ENCODE data around the gene NEO1. TPM values are rescaled to one million over a fixed set of nuclear protein-coding genes. Genes with fewer than 3 reads are reported as not detected.

The NEO1 gene
- polyA plus RNA-seq, 1 donor from 2014 or later: 57.0 TPM

GRCh38 chr15:73030122-73030679 is 22.1 kb upstream of the NEO1 start:
- Histone ChIP-seq H3K9me2 (ENCODE audit: insufficient read depth, low read length) (no peaks in the 10 kb centered on the region), H3K79me2 (replicated peaks; ENCODE audit: insufficient read depth, low read length) (no peaks in the 10 kb centered on the region), H3K4me2 (ENCODE audit: low read length) (no peak overlapping the region), H3F3A (ENCODE audit: insufficient read depth, low read length, poor library complexity, severe bottlenecking) (no peaks in the 10 kb centered on the region), H3K36me3 (ENCODE audit: insufficient read depth, low read length) (no peaks in the 10 kb centered on the region), H3K9me3 (ENCODE audit: low read length) (no peaks in the 10 kb centered on the region), H2AFZ (ENCODE audit: low read depth, low read length) (no peak overlapping the region), H3K27me3 (ENCODE audit: insufficient read depth, low read depth, low read length) (no peaks in the 10 kb centered on the region), H3K9ac (ENCODE audit: low read length) (no peak overlapping the region), H4K20me1 (ENCODE audit: insufficient read depth) (no peaks in the 10 kb centered on the region), H3K27ac (ENCODE audit: low read length) (no peak overlapping the region), H3K4me3 (ENCODE audit: low read length) (no peak overlapping the region)
- TF ChIP-seq POLR2AphosphoS5 (IDR thresholded peaks at IDR 0.05): no peak
- TF ChIP-seq EZH2 (IDR thresholded peaks at IDR 0.05; ENCODE audit: borderline replicate concordance, insufficient read depth, low read length, poor library complexity, severe bottlenecking): no peak
- TF ChIP-seq CTCF (IDR thresholded peaks at IDR 0.05; ENCODE audit: poor library complexity, severe bottlenecking): no peak
- TF ChIP-seq MXI1 (conservative IDR thresholded peaks at IDR 0.05; ENCODE audit: poor library complexity, severe bottlenecking): no peak
- no peak for TF ChIP-seq TAF1 (IDR thresholded peaks at IDR 0.05; ENCODE audit: low read depth)
- TF ChIP-seq SMC3 (conservative IDR thresholded peaks at IDR 0.05; ENCODE audit: poor library complexity): no peak
- TF ChIP-seq RAD21 (conservative IDR thresholded peaks at IDR 0.05): no peak
- no peak for TF ChIP-seq EP300 (conservative IDR thresholded peaks at IDR 0.05; ENCODE audit: poor library complexity, severe bottlenecking)

- Histone ChIP-seq H3K27me3 (ENCODE audit: insufficient read depth, low read depth, low read length) (no peaks in the 10 kb centered on the region), H3K4me2 (ENCODE audit: low read length) (no peak overlapping the region), H2AFZ (ENCODE audit: low read depth, low read length) (no peak overlapping the region), H3F3A (ENCODE audit: insufficient read depth, low read length, poor library complexity, severe bottlenecking) (no peaks in the 10 kb centered on the region), H3K79me2 (replicated peaks; ENCODE audit: insufficient read depth, low read length) (no peaks in the 10 kb centered on the region), H3K9me3 (ENCODE audit: low read length) (no peaks in the 10 kb centered on the region), H3K27ac (ENCODE audit: low read length) (no peak overlapping the region), H3K9me2 (ENCODE audit: insufficient read depth, low read length) (no peaks in the 10 kb centered on the region), H3K36me3 (ENCODE audit: insufficient read depth, low read length) (no peaks in the 10 kb centered on the region), H3K9ac (ENCODE audit: low read length) (no peak overlapping the region), H4K20me1 (ENCODE audit: insufficient read depth) (no peaks in the 10 kb centered on the region), H3K4me3 (ENCODE audit: low read length) (no peak overlapping the region)
- TF ChIP-seq EP300 (conservative IDR thresholded peaks at IDR 0.05; ENCODE audit: poor library complexity, severe bottlenecking): no peak
These were observed 20.6 kb upstream of the NEO1 start for GRCh38 chr15:73031648-73032047.

- H4K20me1 ChIP-seq (ENCODE audit: insufficient read depth): no peaks in the 10 kb centered on the region
- H3K79me2 ChIP-seq (replicated peaks; ENCODE audit: insufficient read depth, low read length): no peaks in the 10 kb centered on the region
- no peaks in the 10 kb centered on the region for H3K36me3 ChIP-seq (ENCODE audit: insufficient read depth, low read length)
- no peak overlapping the region for H3K27ac ChIP-seq (ENCODE audit: low read length)
- no peaks in the 10 kb centered on the region for H3K9me2 ChIP-seq (ENCODE audit: insufficient read depth, low read length)
- no peak overlapping the region for H2AFZ ChIP-seq (ENCODE audit: low read depth, low read length)
- H3K4me2 ChIP-seq (ENCODE audit: low read length): no peak overlapping the region
- H3K4me3 ChIP-seq (ENCODE audit: low read length): no peak overlapping the region
- no peaks in the 10 kb centered on the region for H3K27me3 ChIP-seq (ENCODE audit: insufficient read depth, low read depth, low read length)
- H3K9me3 ChIP-seq (ENCODE audit: low read length): no peaks in the 10 kb centered on the region
- no peak for TF ChIP-seq EZH2 (IDR thresholded peaks at IDR 0.05; ENCODE audit: borderline replicate concordance, insufficient read depth, low read length, poor library complexity, severe bottlenecking)
- no peak for TF ChIP-seq CTCF (IDR thresholded peaks at IDR 0.05; ENCODE audit: poor library complexity, severe bottlenecking)
- TF ChIP-seq TAF1 (IDR thresholded peaks at IDR 0.05; ENCODE audit: low read depth): no peak
- no peak for TF ChIP-seq EP300 (conservative IDR thresholded peaks at IDR 0.05; ENCODE audit: poor library complexity, severe bottlenecking)
- no peak overlapping the region for H3K9ac ChIP-seq (ENCODE audit: low read length)
- no peaks in the 10 kb centered on the region for H3F3A ChIP-seq (ENCODE audit: insufficient read depth, low read length, poor library complexity, severe bottlenecking)
These were observed 18.7 kb upstream of the NEO1 start for GRCh38 chr15:73033611-73034010.

Measured in neural cell (in vitro differentiated cells).